AG04450 (cell line): ENCODE measurements around the gene TSC22D2. TPM values are rescaled to one million over a fixed set of nuclear protein-coding genes. Genes with fewer than 3 reads are reported as not detected.

ENCODE experiments used
- CTCF ChIA-PET: fragments of 300-600, 350-600 bp; formaldehyde crosslinking; extraction: SDS; loops from one replicate; lab custom pipeline; 2022; ENCODE audit warnings: antibody characterized with exemption, inconsistent platforms; lab: Charles Lee
- POLR2A ChIA-PET: fragments of 350-600 bp; formaldehyde crosslinking; extraction: SDS; loops from one replicate; lab custom pipeline; 2021; ENCODE audit warnings: antibody characterized with exemption, inconsistent platforms; lab: Yijun Ruan, JAX
- DNase-seq: peaks from one replicate; pipeline ENCODE4 v3.0.0-alpha.2; 2011; ENCODE audit warnings: low read depth, low spot score
- H3K27ac ChIP-seq: one replicate; pipeline ENCODE4 v1.5.1; 2012; ENCODE audit warnings: low read depth, low read length, control low read depth
- H3K27me3 ChIP-seq: one replicate; pipeline ENCODE4 v1.6.0; 2012; ENCODE audit warnings: low read length; ENCODE audit not compliant: control insufficient read depth, insufficient read depth
- H3K4me3 ChIP-seq: 2 replicates; pipeline ENCODE4 v1.5.1; 2011; ENCODE audit warnings: mild to moderate bottlenecking, low read depth, low read length, control low read depth
- H3K9me3 ChIP-seq: 2 replicates; pipeline ENCODE4 v1.5.1; 2012; ENCODE audit warnings: low read length; ENCODE audit not compliant: control insufficient read depth, insufficient read depth
- CTCF ChIP-seq: IDR thresholded peaks from 2 replicates; pipeline ENCODE4 v1.5.1; 2011; ENCODE audit warnings: low read depth, low read length, control low read depth, inconsistent platforms
- polyA plus RNA-seq: library from polyadenylated mRNA; depleted of rRNA; stranded (reverse); fragments of >200 nt; gene quantifications from 2 replicates; pipeline ENCODE4 v1.2.3, GENCODE V29; 2011

The TSC22D2 gene
- polyA plus RNA-seq, 1 experiment: 28.4 TPM

- Histone ChIP-seq H3K9me3 (no peaks in the 10 kb centered on the region), H3K27ac (no peak overlapping the region), H3K27me3 (no peaks in the 10 kb centered on the region), H3K4me3 (no peak overlapping the region)
- ChIA-PET CTCF (interaction anchor here (0.5 kb wide), 1 partner anchor 494 kb away, joined by 3 read pairs; no protein-coding TSS in a partner anchor), POLR2A (no interaction called here)
- no peak for TF ChIP-seq CTCF
- no peak for DNase-seq
Measured at GRCh38 chr3:150443331-150443741, 35.2 kb downstream of the TSC22D2 start.

- CTCF ChIA-PET: interaction anchor here (0.6 to 0.7 kb wide), 2 partner anchors 51 to 108 kb away, joined by 4 read pairs; no protein-coding TSS in a partner anchor
- no peaks in the 10 kb centered on the region for H3K27me3 ChIP-seq
- no peak overlapping the region for H3K27ac ChIP-seq
- DNase-seq: no peak
- no peak overlapping the region for H3K4me3 ChIP-seq
- H3K9me3 ChIP-seq: no peaks in the 10 kb centered on the region
- POLR2A ChIA-PET: no interaction called here
- no peak for TF ChIP-seq CTCF
Measured at GRCh38 chr3:150444371-150444770, 36.3 kb downstream of the TSC22D2 start.

- Histone ChIP-seq H3K4me3 (no peak overlapping the region), H3K9me3 (no peaks in the 10 kb centered on the region), H3K27ac (no peak overlapping the region), H3K27me3 (no peaks in the 10 kb centered on the region)
- CTCF ChIA-PET: no interaction called here
- no peak for TF ChIP-seq CTCF
- POLR2A ChIA-PET: interaction anchor here (0.6 kb wide), 1 partner anchor 16 kb away, joined by 13 read pairs; no protein-coding TSS in a partner anchor
- no peak for DNase-seq
Measured at GRCh38 chr3:150446470-150446977, 38.4 kb downstream of the TSC22D2 start.

- TF ChIP-seq CTCF: no peak
- ChIA-PET CTCF (no interaction called here), POLR2A (no interaction called here)
- no peaks in the 10 kb centered on the region for H3K27me3 ChIP-seq
- no peaks in the 10 kb centered on the region for H3K9me3 ChIP-seq
- DNase-seq: no peak
- H3K4me3 ChIP-seq: no peak overlapping the region
- H3K27ac ChIP-seq: no peak overlapping the region
Measured at GRCh38 chr3:150447084-150447483, 39.0 kb downstream of the TSC22D2 start.

- CTCF ChIA-PET: no interaction called here
- no peak for TF ChIP-seq CTCF
- DNase-seq: no peak
- Histone ChIP-seq H3K27ac (peak overlapping the region; percentile 47), H3K9me3 (no peaks in the 10 kb centered on the region), H3K27me3 (no peaks in the 10 kb centered on the region), H3K4me3 (no peak overlapping the region)
- POLR2A ChIA-PET: no interaction called here
Measured at GRCh38 chr3:150447631-150448465, 39.8 kb downstream of the TSC22D2 start.
